Type B pancreatic cell (in vitro differentiated cells): Measurements from ENCODE around the gene PON2. TPM values are rescaled to one million over a fixed set of nuclear protein-coding genes. Genes with fewer than 3 reads are reported as not detected.

Experiments
- DNase-seq: peaks from one replicate; pipeline ENCODE4 v3.0.0; 2021; ENCODE audit warnings: mixed read lengths; ENCODE audit not compliant: unreplicated experiment; ENCODE audit errors: extremely low spot score
- H3K27ac Mint-ChIP-seq: 2 replicates; pipeline ENCODE4 v1.8.0; 2021; ENCODE audit warnings: mild to moderate bottlenecking, mixed read lengths
- H3K27me3 Mint-ChIP-seq: 2 replicates; pipeline ENCODE4 v1.8.0; 2021; ENCODE audit warnings: mixed read lengths
- H3K36me3 Mint-ChIP-seq: 2 replicates; pipeline ENCODE4 v1.8.0; 2021; ENCODE audit warnings: mixed read lengths
- H3K4me1 Mint-ChIP-seq: one replicate; pipeline ENCODE4 v1.8.0; 2021; ENCODE audit warnings: mixed read lengths; ENCODE audit not compliant: unreplicated experiment
- H3K4me3 Mint-ChIP-seq: 2 replicates; pipeline ENCODE4 v1.8.0; 2021; ENCODE audit warnings: mild to moderate bottlenecking, mixed read lengths
- H3K9me3 Mint-ChIP-seq: 2 replicates; pipeline ENCODE4 v1.8.0; 2021; ENCODE audit warnings: mixed read lengths
- CTCF ChIP-seq: fragments of 200-600 bp; sonication (generic); conservative IDR thresholded peaks from 2 replicates; pipeline ENCODE4 v1.5.0; 2021; ENCODE audit warnings: antibody characterized with exemption, mild to moderate bottlenecking
- long read RNA-seq: library from polyadenylated mRNA; unstranded; transcript quantifications from one replicate; pipeline ENCODE4 v2.0.0, GENCODE V29; 2020
- total RNA-seq: library from RNA; stranded (reverse); gene quantifications from 2 replicates; pipeline ENCODE4 v1.2.1, GENCODE V29; 2021; ENCODE audit warnings: low replicate concordance

PON2 gene
- 45.4 and 79.2 TPM in 2 replicates for total RNA-seq
- long read RNA-seq, transcript PON2-202 (9 exons, 1,726 nt), result minor isoform, 10 of 188 reads
- long read RNA-seq, transcript PON2-218 (9 exons, 1,653 nt), result major isoform, 162 of 188 reads
- long read RNA-seq, partial matches to known transcripts, result 0 of 188 reads
- long read RNA-seq, other reads (novel, unspliced or antisense), result 12 of 188 reads

- peak; percentile 85 for DNase-seq
- Mint-ChIP-seq H3K4me1 (peaks cover 28% of the 10 kb centered on the region), H3K27ac (peak within 1 kb of the TSS; percentile 95), H3K27me3 (no peaks in the 10 kb centered on the region), H3K9me3 (peaks cover 3% of the 10 kb centered on the region), H3K4me3 (peak within 1 kb of the TSS; percentile 90), H3K36me3 (peaks cover 16% of the 10 kb centered on the region)
- no peak for TF ChIP-seq CTCF
Observed at GRCh38 chr7:95434557-95435421, at the start of gene PON2. Gene PON2, minus strand, starts transcription at chr7:95435028. Its CDS starts 77 bp downstream, at chr7:95434951.

- Mint-ChIP-seq H3K4me3 (no peak overlapping the region), H3K27me3 (no peaks in the 10 kb centered on the region), H3K4me1 (peaks cover 20% of the 10 kb centered on the region), H3K9me3 (no peaks in the 10 kb centered on the region), H3K27ac (no peak overlapping the region), H3K36me3 (no peaks in the 10 kb centered on the region)
- TF ChIP-seq CTCF, result no peak
- no peak for DNase-seq
Observed at GRCh38 chr7:95482424-95482823, 47.6 kb upstream of the PON2 start.

- no peak overlapping the region for H3K4me3 Mint-ChIP-seq
- DNase-seq, result no peak
- no peaks in the 10 kb centered on the region for H3K27me3 Mint-ChIP-seq
Observed at GRCh38 chr7:95481271-95482165, 46.7 kb upstream of the PON2 start.

GRCh38 chr7:95479992-95480624 is 45.3 kb upstream of the PON2 start:
- Mint-ChIP-seq H3K4me3 (no peak overlapping the region), H3K27me3 (no peaks in the 10 kb centered on the region), H3K9me3 (no peaks in the 10 kb centered on the region), H3K27ac (no peak overlapping the region), H3K36me3 (no peaks in the 10 kb centered on the region), H3K4me1 (peaks cover 26% of the 10 kb centered on the region)
- DNase-seq, result no peak
- TF ChIP-seq CTCF, result no peak

More at GRCh38 chr7:95481271-95482165, 46.7 kb upstream of the PON2 start:
- no peak for TF ChIP-seq CTCF
- Mint-ChIP-seq H3K4me1 (peaks cover 28% of the 10 kb centered on the region), H3K36me3 (no peaks in the 10 kb centered on the region), H3K27ac (no peak overlapping the region), H3K9me3 (no peaks in the 10 kb centered on the region)
